ENCODE measurements around the gene OLA1.
"Not testable (repeated sequence)": the region's sequence is repeated elsewhere in the genome, so short reads cannot be mapped to it uniquely, and the experiment has no call there.

The OLA1 gene

DNA sequence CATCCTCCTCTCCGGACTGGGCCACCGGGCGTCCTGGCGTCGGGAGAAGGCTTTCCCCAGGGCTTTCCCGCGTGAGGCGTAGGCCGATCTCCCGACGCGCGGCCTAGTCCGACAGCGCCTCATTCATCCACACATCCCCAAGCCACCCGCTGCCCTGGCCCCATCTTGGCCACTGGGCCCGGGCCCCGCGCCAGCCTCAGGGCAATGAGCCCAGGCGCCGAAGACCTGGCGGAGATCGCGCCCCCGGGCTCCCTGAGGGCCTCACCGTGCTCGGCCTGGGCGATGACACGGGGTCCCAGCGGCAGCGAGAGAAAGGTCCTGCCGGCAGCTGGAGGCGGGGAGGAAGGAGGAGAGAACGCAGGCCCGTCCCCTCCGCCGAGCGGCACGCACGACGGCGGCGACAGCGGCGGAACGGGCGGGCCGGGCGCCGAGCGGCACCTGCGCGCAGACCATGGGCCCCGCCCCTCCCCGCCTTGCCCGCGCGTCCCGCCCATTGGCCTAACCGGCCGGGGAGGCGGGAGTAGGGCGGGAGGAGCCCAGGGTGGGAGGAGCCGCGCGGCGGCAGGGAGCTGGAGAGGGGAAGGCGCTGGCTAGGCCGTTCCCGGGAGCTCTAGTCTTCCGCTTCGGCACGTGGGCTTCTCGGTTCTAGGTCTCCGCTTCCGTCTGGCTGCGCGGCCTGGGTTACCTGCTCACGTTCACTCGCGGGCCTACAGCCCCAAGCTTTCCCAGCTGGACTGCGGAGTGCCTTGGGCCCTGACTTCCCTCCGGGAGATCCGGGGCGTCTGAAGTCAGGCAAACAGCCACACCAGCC is at the start of gene OLA1:
TSS of gene OLA1 (minus strand) at position 346 of the 811 bp plus-strand sequence. CDS start 1,717 bp downstream, outside the sequence.
- peak; percentile 83 for DNase-seq

DNA sequence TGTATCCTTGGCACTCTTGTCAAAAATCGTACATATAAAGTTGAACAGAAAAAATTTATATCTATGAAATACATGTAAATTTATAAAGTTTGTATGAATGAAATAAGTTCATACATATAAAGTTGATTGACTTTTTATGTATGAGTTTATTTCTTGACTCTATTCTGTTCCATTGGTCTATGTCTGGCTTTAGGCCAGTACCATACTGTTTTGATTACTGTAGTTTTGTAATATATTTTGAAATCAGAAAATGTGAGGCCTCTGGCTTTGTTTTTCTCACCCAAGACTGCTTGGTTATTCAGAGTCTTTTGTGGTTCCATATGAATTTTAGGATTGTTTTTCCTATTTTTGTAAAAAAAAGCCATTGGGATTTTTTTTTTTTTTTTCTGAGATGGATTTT is 44.6 kb upstream of the OLA1 start:
- DNase-seq, result no peak

DNA sequence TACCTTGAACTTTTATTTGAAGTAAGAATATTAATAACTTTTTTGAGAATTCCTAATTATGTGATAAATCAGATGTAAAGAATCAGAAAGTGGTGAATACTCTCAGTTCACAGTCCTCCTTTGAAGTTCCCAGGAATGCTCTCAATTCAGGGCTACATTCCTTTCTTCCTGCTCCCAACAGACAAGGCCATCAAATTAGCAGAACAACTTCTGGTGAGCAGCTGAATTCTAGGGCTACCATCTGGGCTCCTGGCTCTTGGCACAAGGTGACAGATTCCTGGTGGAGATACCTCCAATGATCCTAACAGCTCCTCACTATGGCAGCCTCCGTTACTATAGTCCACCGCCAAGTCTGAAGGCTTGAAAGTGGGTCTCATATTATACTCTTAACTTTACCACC is 37.8 kb upstream of the OLA1 start:
- DNase-seq, result no peak

DNA sequence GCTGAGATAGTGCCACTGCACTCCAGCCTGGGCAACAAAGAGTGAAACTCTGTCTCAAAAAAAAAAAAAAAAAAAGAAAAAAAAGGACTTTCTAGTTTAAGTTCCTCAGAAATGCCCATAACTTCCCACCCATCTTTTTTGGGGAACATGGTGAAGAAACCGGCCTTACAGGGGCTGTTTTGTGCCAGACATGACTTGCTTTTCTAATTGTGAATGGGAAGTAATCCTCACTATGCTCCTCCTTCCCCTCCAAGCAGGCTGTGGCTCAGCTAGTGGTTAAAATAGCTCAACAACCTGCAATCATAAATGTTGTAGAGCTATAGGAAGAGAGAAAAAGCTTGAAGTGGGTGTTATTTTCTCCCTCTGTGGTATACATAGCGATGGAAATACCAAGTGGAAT is 34.1 kb upstream of the OLA1 start:
- peak; percentile 16 for DNase-seq

DNA sequence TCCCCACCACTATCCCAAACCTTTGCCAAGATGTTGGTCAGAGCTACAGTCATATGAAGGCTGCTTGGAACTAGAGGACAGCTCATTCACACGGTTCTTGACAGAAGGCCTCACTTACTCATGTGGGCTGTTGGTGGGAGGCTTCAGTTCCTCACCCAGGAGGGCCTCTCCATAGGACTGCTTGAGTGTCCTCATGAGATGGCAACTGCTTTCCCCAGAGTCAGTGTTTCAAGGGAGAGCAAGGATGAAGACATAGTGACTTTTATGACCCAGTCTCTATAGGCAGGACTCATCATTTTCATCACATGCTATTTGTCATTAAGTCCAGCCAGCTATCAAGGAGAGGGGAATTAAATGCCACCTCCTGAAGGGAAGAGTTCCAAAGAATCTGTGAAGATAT is 33.4 kb upstream of the OLA1 start:
- no peak for DNase-seq

DNA sequence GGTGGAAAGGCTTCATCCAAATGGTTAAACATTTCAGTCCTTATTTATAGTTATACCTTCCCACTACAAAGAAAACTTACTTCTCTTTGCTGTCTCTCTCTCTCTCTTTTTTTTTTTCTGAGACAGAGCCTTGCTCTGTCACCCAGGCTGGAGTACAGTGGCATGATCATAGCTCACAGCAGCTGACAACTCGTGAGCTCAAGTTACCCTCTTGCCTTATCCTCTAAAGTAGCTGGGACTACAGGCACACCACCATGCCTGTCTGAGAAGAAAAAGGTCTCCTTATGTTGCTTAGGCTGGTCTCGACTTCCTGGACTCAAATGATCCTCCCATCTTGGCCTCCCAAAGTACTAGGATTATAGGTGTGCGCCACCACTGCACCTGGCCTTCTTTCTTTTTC is 32.3 kb upstream of the OLA1 start:
- DNase-seq, result no peak

DNA sequence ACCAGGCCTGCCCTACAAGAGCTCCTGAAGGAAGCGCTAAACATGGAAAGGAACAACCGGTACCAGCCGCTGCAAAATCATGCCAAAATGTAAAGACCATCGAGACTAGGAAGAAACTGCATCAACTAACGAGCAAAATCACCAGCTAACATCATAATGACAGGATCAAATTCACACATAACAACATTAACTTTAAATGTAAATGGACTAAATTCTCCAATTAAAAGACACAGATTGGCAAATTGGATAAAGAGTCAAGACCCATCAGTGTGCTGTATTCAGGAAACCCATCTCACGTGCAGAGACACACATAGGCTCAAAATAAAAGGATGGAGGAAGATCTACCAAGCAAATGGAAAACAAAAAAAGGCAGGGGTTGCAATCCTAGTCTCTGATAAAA is 21.9 kb upstream of the OLA1 start:
- not testable (repeated sequence) for DNase-seq

DNA sequence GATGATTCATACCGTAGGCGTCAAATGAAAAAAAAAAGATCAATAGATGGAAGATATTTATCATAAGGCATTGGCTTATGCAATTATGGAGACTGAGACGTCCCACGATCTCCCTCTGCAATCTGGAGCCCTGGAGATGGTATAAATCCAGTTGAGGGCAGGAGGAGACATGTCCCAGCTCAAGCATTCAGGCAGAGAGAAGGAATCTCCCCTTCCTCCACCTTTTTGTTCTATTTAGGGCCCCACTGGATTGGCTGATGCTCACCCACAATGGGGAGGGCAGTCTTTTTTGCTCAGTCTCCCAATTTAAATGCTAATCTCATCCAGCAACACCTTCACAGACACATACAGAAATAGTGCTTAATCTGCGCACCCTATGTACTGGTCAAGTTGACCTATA is 18.0 kb upstream of the OLA1 start:
- DNase-seq, result no peak

DNA sequence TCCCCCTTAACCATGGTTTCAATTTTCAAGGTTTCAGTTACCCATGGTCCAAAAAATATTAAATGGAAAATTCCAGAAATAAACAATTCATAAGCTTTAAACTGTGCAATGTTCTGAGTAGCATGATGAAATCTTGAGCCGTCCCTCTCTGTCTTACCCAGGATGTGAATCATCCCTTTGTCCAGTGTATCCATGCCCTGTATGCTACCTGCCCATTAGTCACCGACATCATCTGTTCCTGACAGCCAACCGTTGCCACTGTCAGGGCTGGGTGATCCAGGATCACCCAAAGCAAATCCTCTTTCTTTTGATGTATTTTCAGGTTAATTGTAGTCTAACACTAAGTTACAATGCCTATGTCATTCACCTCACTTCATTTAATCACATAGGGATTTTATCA is 15.7 kb upstream of the OLA1 start:
- DNase-seq, result no peak

DNA sequence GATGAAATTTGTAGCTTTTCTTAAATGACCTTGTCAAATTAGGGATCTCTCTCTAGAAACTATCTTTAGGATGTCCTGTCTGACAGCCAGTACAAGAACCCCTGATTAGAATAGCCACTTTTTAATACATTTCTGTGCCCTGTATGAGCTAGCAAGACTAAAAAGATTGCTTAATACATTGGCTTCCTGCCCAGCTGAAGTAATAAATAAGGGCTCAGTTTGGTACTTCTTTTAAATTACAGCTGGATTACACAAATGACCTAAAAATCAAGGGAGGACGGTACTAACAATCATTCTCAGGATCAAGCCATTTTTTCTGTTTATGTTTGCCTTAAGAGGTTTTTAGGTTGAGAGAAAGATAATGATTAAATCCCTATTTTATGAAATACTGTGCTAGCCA is 11.6 kb upstream of the OLA1 start:
- DNase-seq, result no peak

DNA sequence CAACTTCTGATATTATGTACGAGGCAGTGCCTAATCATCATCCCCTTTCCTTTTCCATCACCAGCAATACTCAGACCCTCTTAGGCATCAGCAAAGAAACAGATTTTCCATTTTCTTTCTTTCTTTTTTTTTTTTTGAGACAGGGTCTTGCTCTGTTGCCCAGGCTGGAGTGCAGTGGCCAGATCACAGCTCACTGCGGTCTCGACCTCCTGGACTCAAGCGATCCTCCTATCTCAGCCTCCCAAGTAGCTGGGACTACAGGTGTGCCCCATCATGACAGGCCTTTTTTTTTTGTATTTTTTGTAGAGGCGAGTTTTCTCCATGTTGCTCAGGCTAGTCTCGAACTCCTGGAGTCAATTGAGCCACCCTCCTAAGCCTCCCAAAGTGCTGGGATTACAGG is 5.9 kb upstream of the OLA1 start:
- DNase-seq, result no peak

DNA sequence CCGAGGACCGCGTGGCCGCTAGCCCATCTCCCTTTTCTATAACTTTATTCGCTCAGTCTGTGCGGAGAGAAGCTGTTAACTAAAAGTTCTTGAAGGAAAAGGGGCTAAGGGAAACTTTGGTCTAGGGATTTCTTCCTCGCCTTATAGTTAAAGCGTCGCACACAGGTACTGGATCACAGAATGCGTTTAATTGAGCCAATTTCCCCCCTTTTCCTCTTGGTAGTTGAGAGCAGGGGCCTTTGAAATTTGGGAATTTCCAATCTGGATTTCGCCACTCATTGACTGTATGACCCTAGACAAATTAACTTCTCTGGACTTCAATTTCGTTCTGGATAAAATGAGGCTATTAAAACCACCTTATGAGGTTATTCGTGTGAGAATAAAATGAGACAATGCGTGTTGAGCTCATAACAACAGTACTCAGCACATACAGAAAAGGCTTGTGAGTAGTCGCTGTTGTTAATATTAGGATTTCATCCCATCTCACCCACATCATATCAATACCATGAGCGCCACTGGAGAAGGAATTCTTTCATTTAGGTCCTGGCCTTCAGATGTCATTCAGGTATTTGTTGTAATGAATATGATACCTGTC is 763 bp upstream of the OLA1 start:
- DNase-seq, result no peak

DNA sequence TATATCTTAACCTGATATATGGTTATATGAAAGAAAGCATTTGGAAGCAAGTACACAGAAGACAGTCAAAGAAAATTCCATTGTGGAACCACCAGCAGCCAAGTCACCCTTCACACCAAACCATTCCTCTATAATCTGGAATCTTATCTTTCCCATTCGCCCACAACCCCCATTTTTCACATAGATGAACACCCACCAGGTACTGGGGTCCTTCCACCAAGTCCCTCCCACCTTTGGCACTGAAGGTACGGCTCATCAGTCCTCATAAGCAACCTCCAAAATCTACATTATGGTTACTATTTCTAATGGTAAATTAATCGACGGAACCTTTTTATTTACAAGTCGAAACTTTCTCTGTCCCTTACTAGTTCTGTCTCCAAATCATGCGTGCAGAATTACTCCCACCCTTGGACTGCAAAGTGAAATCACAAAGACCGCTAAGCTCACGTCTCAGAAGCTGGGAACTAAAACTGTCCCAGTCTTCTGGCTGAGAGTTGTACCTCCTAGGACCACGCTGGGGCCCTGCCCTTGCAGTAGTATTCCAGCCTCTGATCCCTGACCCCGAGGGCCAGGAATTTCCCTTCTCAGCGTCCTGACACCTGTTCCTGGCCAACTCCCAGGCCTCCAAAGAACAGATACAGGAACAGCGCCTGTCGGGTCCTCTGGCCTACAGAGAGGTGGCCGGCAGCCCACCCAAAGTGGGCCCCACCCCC is 702 bp downstream of the OLA1 start:
- DNase-seq, result no peak

DNA sequence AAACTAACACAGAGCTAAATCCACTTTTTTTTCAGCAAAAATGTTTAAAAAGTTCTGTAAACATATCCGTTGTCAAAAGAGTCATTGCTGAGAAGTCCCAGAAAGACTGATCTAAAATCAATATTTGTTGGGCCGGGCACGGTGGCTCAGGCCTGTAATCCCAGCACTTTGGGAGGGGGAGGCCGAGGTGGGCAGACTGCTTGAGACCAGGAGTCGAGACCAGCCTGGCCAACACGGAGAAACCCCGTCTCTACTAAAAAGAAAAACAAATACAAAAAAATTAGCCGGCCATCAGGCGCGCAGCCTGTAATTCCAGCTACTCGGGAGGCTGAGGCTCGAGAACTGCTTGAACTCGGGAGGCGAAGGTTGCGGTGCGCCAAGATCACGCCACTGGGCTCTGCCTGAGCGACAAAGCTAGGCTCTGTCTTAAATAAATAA is 1.4 kb downstream of the OLA1 start:
- no peak for DNase-seq

DNA sequence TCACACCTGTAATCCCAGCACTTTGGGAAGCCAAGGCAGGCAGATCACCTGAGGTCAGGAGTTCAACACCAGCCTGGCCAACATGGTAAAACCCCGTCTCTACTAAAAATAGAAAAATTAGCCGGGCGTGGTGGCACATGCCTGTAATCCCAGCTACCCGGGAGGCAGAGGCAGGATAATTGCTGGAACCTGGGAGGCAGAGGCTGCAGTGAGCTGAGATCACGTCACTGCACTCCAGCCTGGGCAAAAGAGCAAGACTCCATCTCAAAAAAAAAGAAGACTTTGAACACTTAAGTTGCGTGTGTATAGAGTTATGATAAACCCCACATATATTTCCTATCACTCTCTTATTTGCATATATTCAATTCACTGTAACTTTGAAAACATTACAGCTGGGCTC is 2.7 kb downstream of the OLA1 start:
- DNase-seq, result not testable (repeated sequence)

DNA sequence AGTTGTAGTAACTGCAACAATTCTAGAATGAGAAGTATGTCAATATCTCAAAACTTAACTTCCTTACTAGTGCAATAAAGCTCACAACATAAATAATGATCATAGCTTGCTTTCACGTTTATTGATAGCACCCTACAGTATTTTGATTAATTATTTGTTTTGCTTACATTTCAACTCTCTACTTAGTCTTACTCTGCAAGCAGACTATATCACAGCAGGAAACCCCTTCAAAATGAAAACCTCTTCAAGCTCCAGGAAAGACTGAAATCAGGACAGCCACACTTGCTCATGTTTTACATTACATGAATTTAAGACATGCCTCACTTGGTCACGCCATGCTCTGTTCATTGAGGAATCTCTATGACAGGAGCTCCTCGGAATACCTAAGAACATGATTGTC is 3.3 kb downstream of the OLA1 start:
- DNase-seq, result no peak

DNA sequence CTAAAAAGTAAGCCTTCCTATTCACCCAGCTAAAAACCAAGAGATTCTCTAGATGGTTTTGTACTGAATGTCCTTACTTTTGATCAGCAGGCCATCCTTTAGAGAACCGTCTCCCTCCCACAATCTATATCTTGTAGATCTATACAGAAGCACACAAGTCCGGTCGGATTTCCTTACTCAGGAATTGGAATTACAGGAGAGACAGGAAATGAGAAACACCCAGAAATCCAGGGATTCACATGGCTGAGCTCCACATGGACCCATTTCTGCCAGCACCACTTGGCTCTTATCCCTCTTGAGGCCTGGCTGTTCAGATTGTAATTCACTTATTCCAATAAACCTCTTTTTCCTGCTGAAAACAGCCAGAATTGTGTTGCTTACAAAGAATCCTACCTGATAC is 4.5 kb downstream of the OLA1 start:
- DNase-seq, result no peak

DNA sequence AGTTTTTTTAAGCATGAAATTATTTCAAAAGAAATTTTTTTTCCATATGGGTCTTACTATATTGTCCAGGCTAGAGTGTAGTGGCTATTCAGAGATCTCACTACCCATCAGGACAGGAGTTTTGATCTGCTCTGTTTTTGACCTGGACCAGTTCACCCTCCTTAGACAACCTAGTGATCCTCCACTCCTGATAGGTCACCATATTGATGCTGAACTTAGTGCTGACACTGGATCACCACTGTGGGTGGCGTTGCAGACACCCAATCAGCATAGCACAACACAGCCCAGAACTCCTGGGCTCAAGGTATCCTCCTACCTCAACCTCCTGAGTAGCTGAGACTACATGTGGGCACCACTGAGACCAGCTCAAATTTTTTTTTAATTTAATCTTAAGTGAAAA is 8.2 kb downstream of the OLA1 start:
- DNase-seq, result no peak

DNA sequence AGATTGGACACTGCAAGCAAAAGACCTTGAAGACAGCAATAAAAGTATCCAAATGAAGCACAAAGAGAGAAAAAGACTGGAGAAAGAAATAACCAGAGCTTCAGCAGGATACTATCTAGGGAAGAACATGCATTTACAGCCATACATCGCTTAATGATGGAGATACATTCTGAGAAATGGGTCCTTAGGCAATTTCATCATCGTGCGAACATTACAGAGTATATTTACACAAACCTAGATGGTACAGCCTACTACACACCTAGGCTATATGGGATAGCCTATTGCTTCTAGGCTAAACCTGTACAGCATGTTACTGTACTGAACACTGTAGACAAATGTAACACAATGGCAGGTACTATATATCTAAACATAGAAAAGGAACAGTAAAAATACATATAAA is 11.9 kb downstream of the OLA1 start:
- DNase-seq, result no peak

DNA sequence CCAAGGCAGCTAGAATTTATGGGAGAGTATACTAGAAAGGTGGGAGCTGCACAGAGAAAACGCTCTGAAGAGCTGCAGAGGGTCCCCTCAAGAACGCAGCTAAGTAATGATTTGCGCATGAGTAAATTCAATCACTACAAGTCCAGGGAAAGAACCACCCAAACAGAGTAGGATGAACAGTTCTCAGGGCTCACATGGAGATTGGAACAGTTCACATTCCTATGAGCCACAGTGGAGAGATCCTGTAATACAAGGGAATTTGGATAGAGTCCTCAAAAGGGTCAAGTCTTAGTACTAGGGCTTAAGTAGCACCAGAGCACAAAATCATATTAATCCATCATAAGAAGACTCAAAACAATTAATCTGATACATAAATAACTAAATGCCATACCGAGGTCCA is 12.7 kb downstream of the OLA1 start:
- DNase-seq, result no peak

DNA sequence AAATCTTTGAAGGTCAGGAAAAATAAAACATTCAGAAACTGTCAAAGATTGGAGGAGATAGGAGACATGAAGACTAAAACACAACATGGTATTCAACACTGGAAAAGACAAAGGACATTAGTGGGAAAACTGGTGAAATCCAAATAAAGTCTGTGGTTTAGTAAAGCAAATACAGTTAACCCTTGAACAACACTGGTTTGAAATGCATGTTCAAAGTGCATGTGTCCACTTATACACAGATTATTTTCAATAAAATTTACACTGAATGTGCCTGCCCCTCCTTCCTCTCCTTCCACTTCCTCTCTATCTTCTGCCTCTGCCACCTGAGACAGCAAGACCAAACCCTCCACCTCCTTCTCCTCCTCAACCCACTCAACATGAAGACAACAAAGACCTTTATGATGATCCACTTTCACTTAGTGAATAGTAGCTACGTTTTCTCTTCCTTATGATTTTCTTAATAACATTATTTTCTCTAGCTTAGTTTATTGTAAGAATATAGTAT is 14.5 kb downstream of the OLA1 start:
- no peak for DNase-seq

DNA sequence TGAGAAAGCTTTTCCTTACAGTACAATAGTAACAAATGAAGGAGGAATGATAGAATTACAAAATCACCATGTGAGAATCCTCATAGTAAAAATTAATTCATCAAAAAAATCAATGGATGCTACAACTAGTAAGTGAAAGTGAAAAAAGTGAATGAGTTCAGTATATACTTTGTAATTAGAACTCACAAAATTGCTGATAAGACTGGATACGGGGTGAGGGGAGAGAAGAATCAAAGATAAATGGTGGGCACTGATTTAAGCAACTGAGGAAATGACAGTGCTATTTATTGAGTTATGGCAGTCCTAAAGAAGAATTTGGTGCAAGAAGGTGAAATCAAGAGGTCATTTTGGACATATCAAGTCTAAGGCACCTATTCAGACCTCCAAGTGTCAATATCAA is 20.6 kb downstream of the OLA1 start:
- DNase-seq, result no peak

DNA sequence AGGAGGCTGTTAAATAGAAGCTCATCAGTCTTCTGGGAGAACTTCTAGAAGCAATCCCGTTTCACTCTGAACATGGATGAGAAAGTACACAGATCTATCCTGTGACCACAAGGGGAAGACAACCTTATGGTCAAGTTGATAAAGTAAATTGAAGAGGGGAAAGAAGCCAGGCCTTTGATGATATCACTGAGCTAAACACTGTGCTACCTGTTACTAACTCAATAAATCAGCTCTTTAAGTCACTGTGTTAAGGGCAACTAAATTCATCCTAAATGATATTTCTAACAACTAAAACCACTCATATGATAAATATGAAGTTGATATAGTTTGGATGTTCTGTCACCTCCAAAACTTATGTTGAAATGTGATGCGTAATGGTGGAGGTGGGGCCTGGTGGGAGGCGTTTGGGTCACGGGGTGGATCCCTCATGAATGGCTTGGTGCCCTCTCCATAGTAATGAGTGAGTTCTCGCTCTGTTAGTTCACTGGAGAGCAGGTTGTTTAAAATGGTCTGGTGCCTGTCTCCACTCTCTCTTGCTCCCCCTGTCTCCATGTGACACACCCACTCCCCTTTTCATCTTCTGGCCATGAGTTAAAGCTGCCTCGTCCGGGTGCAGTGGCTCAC is 23.6 kb downstream of the OLA1 start:
- no peak for DNase-seq

DNA sequence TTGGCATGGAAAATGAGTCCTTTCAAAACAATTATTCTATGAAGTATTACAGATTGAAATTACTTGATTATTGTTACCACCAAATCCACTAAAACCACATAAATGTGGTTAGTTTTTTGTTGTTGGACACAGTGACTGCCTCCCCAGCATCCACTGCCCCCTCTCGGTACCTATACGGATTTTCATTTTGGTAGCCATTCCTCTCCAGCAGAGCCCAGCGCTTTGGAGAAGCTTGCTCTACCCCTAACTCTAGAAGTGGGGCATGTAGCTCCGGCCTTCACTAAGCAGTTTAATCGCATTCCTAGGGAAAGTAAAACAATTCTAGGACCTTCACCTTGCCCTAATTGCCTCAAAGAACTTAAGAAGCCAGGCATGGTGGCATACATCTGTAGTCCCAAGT is 24.2 kb downstream of the OLA1 start:
- DNase-seq, result no peak
